SU-DHL-6 (cell line): ENCODE measurements around the gene MVP.

ENCODE experiments used
- H2AFZ ChIP-seq: fragments of 200-600 bp; sonication (generic); 2 replicates; pipeline ENCODE4 v1.6.1; 2014; ENCODE audit warnings: low read depth, mild to moderate bottlenecking, moderate library complexity, mixed read lengths, antibody characterized with exemption, low read length; ENCODE audit not compliant: severe bottlenecking
- H3F3A ChIP-seq: fragments of 200-600 bp; shearing (Covaris generic); 2 replicates; pipeline ENCODE4 v1.6.0; 2016; ENCODE audit warnings: antibody characterized with exemption, mild to moderate bottlenecking; ENCODE audit not compliant: insufficient read depth
- H3K27ac ChIP-seq: fragments of 200-600 bp; sonication (generic); 2 replicates; pipeline ENCODE4 v1.5.1; 2016; ENCODE audit warnings: low read depth, mild to moderate bottlenecking, low read length, moderate library complexity, mixed read lengths
- H3K27me3 ChIP-seq: fragments of 200-600 bp; sonication (generic), shearing (Covaris generic); 2 replicates; pipeline ENCODE4 v1.6.0; 2014; ENCODE audit warnings: mild to moderate bottlenecking, low read length
- H3K36me3 ChIP-seq: fragments of 200-600 bp; sonication (generic); 2 replicates; pipeline ENCODE4 v1.6.1; 2014; ENCODE audit warnings: mild to moderate bottlenecking, low read length, mixed read lengths
- H3K4me2 ChIP-seq: fragments of 300-600, 200-600 bp; shearing (Covaris generic), sonication (generic); 2 replicates; pipeline ENCODE4 v1.6.0; 2014; ENCODE audit warnings: low read length, low read depth, mild to moderate bottlenecking; ENCODE audit not compliant: poor library complexity, severe bottlenecking
- H3K4me3 ChIP-seq: fragments of 200-600 bp; sonication (generic); 2 replicates; pipeline ENCODE4 v1.5.1; 2014; ENCODE audit warnings: antibody characterized with exemption, low read length, mild to moderate bottlenecking, mixed read lengths; ENCODE audit not compliant: insufficient read depth, poor library complexity, severe bottlenecking
- H3K79me2 ChIP-seq: fragments of 200-600 bp; sonication (generic); 2 replicates; pipeline ENCODE4 v1.6.1; 2014; ENCODE audit warnings: mild to moderate bottlenecking, low read length, moderate library complexity; ENCODE audit not compliant: insufficient read depth
- H3K9ac ChIP-seq: fragments of 200-600 bp; sonication (generic); 2 replicates; pipeline ENCODE4 v1.7.0; 2014; ENCODE audit warnings: mild to moderate bottlenecking, low read length
- H3K9me2 ChIP-seq: fragments of 200-600 bp; sonication (generic); replicated peaks from 2 replicates; pipeline ENCODE4 v1.6.1; 2014; ENCODE audit warnings: low read length; ENCODE audit not compliant: insufficient read depth
- H3K9me3 ChIP-seq: fragments of 200-600 bp; sonication (generic); 2 replicates; pipeline ENCODE4 v1.6.1; 2014; ENCODE audit warnings: low read length, mixed read lengths; ENCODE audit not compliant: insufficient read depth
- H4K20me1 ChIP-seq: fragments of 200-600 bp; sonication (generic); 2 replicates; pipeline ENCODE4 v1.6.1; 2014; ENCODE audit warnings: low read depth, mild to moderate bottlenecking, antibody characterized with exemption, low read length, moderate library complexity, mixed read lengths
- CTCF ChIP-seq: fragments of 200-600 bp; sonication (generic); IDR thresholded peaks from one replicate; pipeline ENCODE4 v1.5.1; 2017; ENCODE audit warnings: antibody characterized with exemption, mild to moderate bottlenecking, low read length, moderate library complexity; ENCODE audit not compliant: insufficient read depth, poor library complexity, severe bottlenecking
- EZH2phosphoT487 ChIP-seq: fragments of 200-600 bp; sonication (generic), shearing (Covaris generic); conservative IDR thresholded peaks from 2 replicates; pipeline ENCODE4 v1.6.1; 2018; ENCODE audit warnings: mild to moderate bottlenecking, antibody characterized with exemption, low read length, moderate library complexity, mixed read lengths

The MVP gene

GRCh38 chr16:29820730-29821642 lies 724 bp downstream of the MVP start:
- TF ChIP-seq CTCF (no peak), EZH2phosphoT487 (no peak)
- Histone ChIP-seq H3K27me3 (no peaks in the 10 kb centered on the region), H3K4me3 (no peak overlapping the region), H3K9me3 (no peaks in the 10 kb centered on the region), H3K4me2 (peak overlapping the region; percentile 55), H3K27ac (no peak overlapping the region), H3K9ac (peak overlapping the region; percentile 45), H4K20me1 (no peaks in the 10 kb centered on the region), H3F3A (peaks cover 5% of the 10 kb centered on the region), H2AFZ (no peak overlapping the region), H3K9me2 (no peaks in the 10 kb centered on the region), H3K36me3 (0 out of 2 replicates have a peak, but pooled peaks cover 2% of the 10 kb centered on the region), H3K79me2 (peaks cover 21% of the 10 kb centered on the region)

DNA sequence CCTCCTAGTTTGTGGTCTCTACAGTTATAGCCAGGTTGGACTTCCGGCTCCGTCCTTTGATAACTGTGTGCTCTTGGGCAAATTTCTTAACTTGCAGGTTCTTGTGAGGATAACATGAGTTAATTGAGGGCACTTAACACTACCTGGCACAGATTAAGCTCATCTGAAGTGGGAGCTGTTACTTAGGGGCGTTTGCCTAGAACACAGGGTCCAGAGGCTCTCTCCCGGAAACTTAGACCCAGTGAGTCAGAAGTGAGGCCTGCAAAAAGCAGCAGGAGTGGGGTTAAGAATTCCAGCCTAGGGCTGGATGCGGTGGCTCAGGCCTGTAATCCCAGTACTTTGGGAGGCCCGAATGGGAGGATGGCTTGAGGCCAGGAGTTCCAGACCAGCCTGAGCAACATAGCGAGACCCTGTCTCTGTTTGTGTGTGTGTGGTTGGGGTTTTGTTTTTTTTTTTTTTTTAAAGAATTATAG lies 1.4 kb downstream of the MVP start:
- H3K9ac ChIP-seq, result peak overlapping the region; percentile 45; the same call in 1 of the 2 replicates
- no peaks in the 10 kb centered on the region for H3K9me2 ChIP-seq
- H3K4me3 ChIP-seq, result no peak overlapping the region
- H3K4me2 ChIP-seq, result no peak overlapping the region
- no peaks in the 10 kb centered on the region for H4K20me1 ChIP-seq
- peaks cover 5% of the 10 kb centered on the region for H3F3A ChIP-seq
- H2AFZ ChIP-seq, result no peak overlapping the region
- 0 out of 2 replicates have a peak, but pooled peaks cover 2% of the 10 kb centered on the region for H3K36me3 ChIP-seq
- no peaks in the 10 kb centered on the region for H3K9me3 ChIP-seq
- H3K27me3 ChIP-seq, result no peaks in the 10 kb centered on the region
- TF ChIP-seq CTCF (no peak), EZH2phosphoT487 (no peak)
- H3K79me2 ChIP-seq, result peaks cover 17% of the 10 kb centered on the region
- H3K27ac ChIP-seq, result no peak overlapping the region

GRCh38 chr16:29824589-29825144 lies 4.4 kb downstream of the MVP start:
- Histone ChIP-seq H3K79me2 (no peaks in the 10 kb centered on the region), H3K4me2 (no peak overlapping the region), H3K36me3 (no peaks in the 10 kb centered on the region), H3F3A (no peaks in the 10 kb centered on the region; the same call in 1 of the 2 replicates), H3K4me3 (no peak overlapping the region), H4K20me1 (no peaks in the 10 kb centered on the region), H3K27me3 (no peaks in the 10 kb centered on the region), H3K27ac (no peak overlapping the region), H3K9me2 (no peaks in the 10 kb centered on the region), H3K9ac (no peak overlapping the region), H2AFZ (no peak overlapping the region), H3K9me3 (no peaks in the 10 kb centered on the region)
- TF ChIP-seq EZH2phosphoT487 (no peak), CTCF (no peak)
